B cell (primary cell): ENCODE results near the gene CAMK2B.

ENCODE experiments used
- CTCF ChIP-seq: fragments of 200-600 bp; IDR thresholded peaks from one replicate; pipeline ENCODE4 v1.8.0; 2022; ENCODE audit warnings: antibody characterized with exemption, mild to moderate bottlenecking
- EZH2 ChIP-seq: IDR thresholded peaks from 2 replicates; pipeline ENCODE4 v1.6.1; 2012; ENCODE audit warnings: borderline replicate concordance, low read depth, mild to moderate bottlenecking, moderate library complexity, low read length; ENCODE audit not compliant: insufficient read depth, poor library complexity, severe bottlenecking

GRCh38 chr7:44195889-44196288, 129.5 kb downstream of the CAMK2B start:
- no peak for TF ChIP-seq CTCF
- no peak for TF ChIP-seq EZH2
